Mammary epithelial cell (primary cell): Measurements from ENCODE around the gene SYNE1.

Source experiments
- CTCF ChIP-seq, 2 donors: IDR thresholded peaks in 1 of 2; conservative IDR thresholded peaks in 1 of 2; 2 replicates each; pipeline ENCODE4 v1.5.1; 2011 to 2012; ENCODE audit warnings: inconsistent platforms in 2 of 2, low read length in 2 of 2, mild to moderate bottlenecking in 2 of 2, control low read depth in 1 of 2, low read depth in 1 of 2; ENCODE audit not compliant: insufficient read depth in 1 of 2; ENCODE audit errors: extremely low read depth in 1 of 2
- EZH2 ChIP-seq: IDR thresholded peaks from 2 replicates; pipeline ENCODE4 v1.6.1; 2012; ENCODE audit warnings: low read length, inconsistent platforms, borderline replicate concordance

- TF ChIP-seq CTCF (conservative IDR thresholded peaks at IDR 0.05 in 1 of 2, IDR thresholded peaks at IDR 0.05 in 1 of 2; ENCODE audit: extremely low read depth in 1 of 2, insufficient read depth in 1 of 2, low read depth in 1 of 2, low read length in 2 of 2) (no peak), EZH2 (no peak)
Observed at GRCh38 chr6:152107973-152108372, 529.2 kb downstream of the SYNE1 start.
